OCI-LY1 (cell line): ENCODE measurements around the gene ST6GAL1.

Experiments
- H2AFZ ChIP-seq: fragments of 200-600 bp; sonication (generic), shearing (Covaris generic); 2 replicates; pipeline ENCODE4 v1.6.0; 2014; ENCODE audit warnings: antibody characterized with exemption, mild to moderate bottlenecking, low read length
- H3F3A ChIP-seq: fragments of 200-600 bp; sonication (generic), shearing (Covaris generic); 2 replicates; pipeline ENCODE4 v1.6.0; 2014; ENCODE audit warnings: mild to moderate bottlenecking, antibody characterized with exemption, low read length, moderate library complexity; ENCODE audit not compliant: insufficient read depth
- H3K27ac ChIP-seq: fragments of 200-600 bp; sonication (generic); 2 replicates; pipeline ENCODE4 v1.5.1; 2014; ENCODE audit warnings: low read length, mixed run types, mild to moderate bottlenecking, low read depth; ENCODE audit not compliant: poor library complexity, severe bottlenecking
- H3K27me3 ChIP-seq: fragments of 200-600 bp; sonication (generic); 2 replicates; pipeline ENCODE4 v1.6.0; 2014; ENCODE audit warnings: antibody characterized with exemption, mild to moderate bottlenecking, low read length, moderate library complexity; ENCODE audit not compliant: insufficient read depth
- H3K36me3 ChIP-seq: fragments of 200-600 bp; sonication (generic); 2 replicates; pipeline ENCODE4 v1.6.1; 2014; ENCODE audit warnings: mild to moderate bottlenecking, antibody characterized with exemption, low read length, moderate library complexity, mixed read lengths; ENCODE audit not compliant: insufficient read depth
- H3K4me1 ChIP-seq: fragments of 200-600 bp; sonication (generic); 2 replicates; pipeline ENCODE4 v1.5.1; 2014; ENCODE audit warnings: mild to moderate bottlenecking, low read length, moderate library complexity; ENCODE audit not compliant: insufficient read depth, severe bottlenecking
- H3K4me2 ChIP-seq: fragments of 200-600 bp; sonication (generic), shearing (Covaris generic); 2 replicates; pipeline ENCODE4 v1.6.1; 2014; ENCODE audit warnings: low read length
- H3K4me3 ChIP-seq: fragments of 200-600 bp; sonication (generic); 2 replicates; pipeline ENCODE4 v1.5.1; 2014; ENCODE audit warnings: low read length, low read depth, mild to moderate bottlenecking, mixed read lengths; ENCODE audit not compliant: poor library complexity, severe bottlenecking
- H3K79me2 ChIP-seq: fragments of 200-600 bp; shearing (Covaris generic); 2 replicates; pipeline ENCODE4 v1.6.1; 2016; ENCODE audit warnings: mixed run types, low read length, mixed read lengths; ENCODE audit not compliant: insufficient read depth
- H3K9ac ChIP-seq: fragments of 200-600 bp; sonication (generic), shearing (Covaris generic); 2 replicates; pipeline ENCODE4 v1.6.1; 2014; ENCODE audit warnings: mild to moderate bottlenecking, low read length, mixed read lengths
- H3K9me2 ChIP-seq: fragments of 200-600 bp; sonication (generic), shearing (Covaris generic); 2 replicates; pipeline ENCODE4 v1.6.1; 2014; ENCODE audit warnings: low read depth, mild to moderate bottlenecking, low read length, mixed read lengths
- H3K9me3 ChIP-seq: fragments of 200-600 bp; shearing (Covaris generic); 2 replicates; pipeline ENCODE4 v1.6.1; 2014; ENCODE audit warnings: low read length, mixed read lengths
- H4K20me1 ChIP-seq: fragments of 200-600 bp; sonication (generic), shearing (Covaris generic); 2 replicates; pipeline ENCODE4 v1.6.0; 2016; ENCODE audit warnings: mild to moderate bottlenecking, low read length; ENCODE audit not compliant: insufficient read depth
- EZH2 ChIP-seq: fragments of 200-600 bp; sonication (generic), shearing (Covaris generic); IDR thresholded peaks from 2 replicates; pipeline ENCODE4 v1.8.0; 2017; ENCODE audit warnings: borderline replicate concordance, mixed run types, mild to moderate bottlenecking, antibody characterized with exemption, low read length, moderate library complexity, mixed read lengths
- TF ChIP-seq, protein P1 (sequence below): fragments of 200-600 bp; sonication (generic), shearing (Covaris generic); IDR thresholded peaks from 2 replicates; pipeline ENCODE4 v1.5.1; 2017; ENCODE audit warnings: mild to moderate bottlenecking, antibody characterized with exemption, low read length, moderate library complexity, mixed read lengths

ST6GAL1 gene

DNA sequence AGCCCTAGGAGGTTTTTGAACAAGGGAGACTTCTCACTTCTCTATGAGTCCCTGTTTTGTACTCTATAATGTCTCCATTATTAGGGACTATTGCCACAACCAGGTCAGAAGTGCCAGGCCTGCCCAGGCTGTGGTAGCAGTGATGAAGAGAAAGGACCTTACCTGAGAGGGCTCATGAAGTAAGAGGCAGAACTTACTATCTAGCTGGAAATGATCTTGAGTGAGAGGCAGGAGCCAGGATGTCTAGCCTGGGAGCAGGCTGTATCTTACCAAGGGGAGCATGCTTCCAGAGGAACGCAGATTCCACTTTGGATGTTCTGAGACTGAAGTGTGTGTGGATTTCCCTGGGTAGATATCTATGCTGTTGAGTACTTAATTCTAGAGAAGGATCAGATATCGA, 115.7 kb downstream of the ST6GAL1 start:
- H3F3A ChIP-seq = 0 out of 2 replicates have a peak, but pooled peaks cover 5% of the 10 kb centered on the region

DNA sequence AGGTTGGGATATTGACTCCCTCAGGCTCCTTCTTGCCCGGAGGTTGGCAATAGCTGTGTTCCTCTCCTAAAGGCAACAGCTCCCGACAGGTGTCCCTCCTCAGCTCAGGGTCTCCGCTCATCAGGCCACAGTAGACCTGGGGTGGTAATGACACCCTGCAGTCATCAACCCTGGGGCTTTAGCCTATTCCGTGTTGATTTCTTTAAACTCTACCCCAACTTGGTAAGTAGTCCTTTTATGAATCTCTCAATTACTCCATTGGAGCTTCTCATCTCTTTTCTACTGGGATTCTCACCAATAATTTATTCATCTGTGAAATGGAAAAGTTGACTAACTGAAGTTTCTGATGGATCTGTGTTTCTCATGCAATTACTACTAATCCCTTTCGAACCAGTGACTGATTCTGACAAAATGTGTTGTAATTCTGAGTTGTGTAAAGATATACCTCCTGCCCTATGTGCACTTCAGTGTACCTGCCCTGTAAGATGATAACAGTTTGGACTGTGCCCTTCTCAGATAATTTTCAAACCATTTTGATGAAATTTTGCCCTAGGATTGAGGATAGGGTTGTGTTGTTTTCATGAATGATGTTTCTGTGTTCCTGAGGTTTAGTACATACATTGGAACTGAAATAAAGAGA, 119.3 kb downstream of the ST6GAL1 start:
- Histone ChIP-seq H3K4me2 (no peak overlapping the region), H4K20me1 (no peaks in the 10 kb centered on the region; the same call in 1 of the 2 replicates), H2AFZ (no peak overlapping the region), H3K27ac (no peak overlapping the region), H3K9me3 (0 out of 2 replicates have a peak, but pooled peaks cover 3% of the 10 kb centered on the region), H3K4me1 (peaks cover 8% of the 10 kb centered on the region), H3K9me2 (no peaks in the 10 kb centered on the region), H3K27me3 (no peaks in the 10 kb centered on the region), H3K4me3 (no peak overlapping the region), H3K79me2 (peaks cover 67% of the 10 kb centered on the region), H3K9ac (no peak overlapping the region), H3K36me3 (peaks cover 100% of the 10 kb centered on the region), H3F3A (no peaks in the 10 kb centered on the region)
- TF ChIP-seq EZH2 = no peak
- TF ChIP-seq, protein P1, sequence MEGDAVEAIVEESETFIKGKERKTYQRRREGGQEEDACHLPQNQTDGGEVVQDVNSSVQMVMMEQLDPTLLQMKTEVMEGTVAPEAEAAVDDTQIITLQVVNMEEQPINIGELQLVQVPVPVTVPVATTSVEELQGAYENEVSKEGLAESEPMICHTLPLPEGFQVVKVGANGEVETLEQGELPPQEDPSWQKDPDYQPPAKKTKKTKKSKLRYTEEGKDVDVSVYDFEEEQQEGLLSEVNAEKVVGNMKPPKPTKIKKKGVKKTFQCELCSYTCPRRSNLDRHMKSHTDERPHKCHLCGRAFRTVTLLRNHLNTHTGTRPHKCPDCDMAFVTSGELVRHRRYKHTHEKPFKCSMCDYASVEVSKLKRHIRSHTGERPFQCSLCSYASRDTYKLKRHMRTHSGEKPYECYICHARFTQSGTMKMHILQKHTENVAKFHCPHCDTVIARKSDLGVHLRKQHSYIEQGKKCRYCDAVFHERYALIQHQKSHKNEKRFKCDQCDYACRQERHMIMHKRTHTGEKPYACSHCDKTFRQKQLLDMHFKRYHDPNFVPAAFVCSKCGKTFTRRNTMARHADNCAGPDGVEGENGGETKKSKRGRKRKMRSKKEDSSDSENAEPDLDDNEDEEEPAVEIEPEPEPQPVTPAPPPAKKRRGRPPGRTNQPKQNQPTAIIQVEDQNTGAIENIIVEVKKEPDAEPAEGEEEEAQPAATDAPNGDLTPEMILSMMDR = no peak

More for the DNA sequence above, 115.7 kb downstream of the ST6GAL1 start:
- Histone ChIP-seq H3K9me3 (0 out of 2 replicates have a peak, but pooled peaks cover 2% of the 10 kb centered on the region), H3K4me3 (no peak overlapping the region), H3K9ac (no peak overlapping the region), H2AFZ (no peak overlapping the region), H3K4me1 (peaks cover 43% of the 10 kb centered on the region), H3K27ac (no peak overlapping the region), H3K27me3 (no peaks in the 10 kb centered on the region), H3K4me2 (no peak overlapping the region), H3K9me2 (no peaks in the 10 kb centered on the region), H3K36me3 (peaks cover 100% of the 10 kb centered on the region), H4K20me1 (no peaks in the 10 kb centered on the region; the same call in 1 of the 2 replicates), H3K79me2 (peaks cover 90% of the 10 kb centered on the region)
- no peak for TF ChIP-seq EZH2
- TF ChIP-seq, protein P1 = no peak

DNA sequence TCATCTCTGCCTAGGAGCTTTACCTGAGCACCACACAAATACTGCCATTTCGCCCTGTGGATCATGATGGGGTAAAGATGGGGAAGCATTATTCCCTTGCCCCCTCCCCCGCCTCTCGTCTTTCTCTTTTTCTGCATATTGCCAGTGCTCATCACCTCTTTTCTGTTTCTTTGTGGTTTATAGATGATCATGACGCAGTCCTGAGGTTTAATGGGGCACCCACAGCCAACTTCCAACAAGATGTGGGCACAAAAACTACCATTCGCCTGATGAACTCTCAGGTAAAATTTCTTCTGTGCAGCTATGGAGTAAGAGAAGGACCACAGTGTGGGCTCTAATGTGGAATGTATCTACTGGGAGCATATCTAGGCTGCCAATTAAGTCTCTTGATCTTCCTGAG, 120.7 kb downstream of the ST6GAL1 start:
- Histone ChIP-seq H3K9me3 (0 out of 2 replicates have a peak, but pooled peaks cover 5% of the 10 kb centered on the region), H3K4me3 (no peak overlapping the region), H3K79me2 (peaks cover 55% of the 10 kb centered on the region), H4K20me1 (no peaks in the 10 kb centered on the region; the same call in 1 of the 2 replicates), H3K4me1 (no peaks in the 10 kb centered on the region), H3K4me2 (no peak overlapping the region), H3K9ac (no peak overlapping the region), H3K27me3 (no peaks in the 10 kb centered on the region), H3F3A (no peaks in the 10 kb centered on the region), H3K9me2 (no peaks in the 10 kb centered on the region), H3K27ac (no peak overlapping the region), H3K36me3 (peaks cover 97% of the 10 kb centered on the region), H2AFZ (no peak overlapping the region)
- TF ChIP-seq, protein P1 = no peak
- no peak for TF ChIP-seq EZH2
